CD4-positive, alpha-beta T cell treated with Interleukin-6 at 100 ng/mL for 8 hours (primary cell): ENCODE data around the gene GRAMD1B.
"Not testable (repeated sequence)": the region's sequence is repeated elsewhere in the genome, so short reads cannot be mapped to it uniquely, and the experiment has no call there.

ENCODE experiments used
- DNase-seq: peaks from one replicate; pipeline ENCODE4 v3.0.0-alpha.2; 2020; ENCODE audit warnings: mixed read lengths, low spot score

Gene GRAMD1B

DNA sequence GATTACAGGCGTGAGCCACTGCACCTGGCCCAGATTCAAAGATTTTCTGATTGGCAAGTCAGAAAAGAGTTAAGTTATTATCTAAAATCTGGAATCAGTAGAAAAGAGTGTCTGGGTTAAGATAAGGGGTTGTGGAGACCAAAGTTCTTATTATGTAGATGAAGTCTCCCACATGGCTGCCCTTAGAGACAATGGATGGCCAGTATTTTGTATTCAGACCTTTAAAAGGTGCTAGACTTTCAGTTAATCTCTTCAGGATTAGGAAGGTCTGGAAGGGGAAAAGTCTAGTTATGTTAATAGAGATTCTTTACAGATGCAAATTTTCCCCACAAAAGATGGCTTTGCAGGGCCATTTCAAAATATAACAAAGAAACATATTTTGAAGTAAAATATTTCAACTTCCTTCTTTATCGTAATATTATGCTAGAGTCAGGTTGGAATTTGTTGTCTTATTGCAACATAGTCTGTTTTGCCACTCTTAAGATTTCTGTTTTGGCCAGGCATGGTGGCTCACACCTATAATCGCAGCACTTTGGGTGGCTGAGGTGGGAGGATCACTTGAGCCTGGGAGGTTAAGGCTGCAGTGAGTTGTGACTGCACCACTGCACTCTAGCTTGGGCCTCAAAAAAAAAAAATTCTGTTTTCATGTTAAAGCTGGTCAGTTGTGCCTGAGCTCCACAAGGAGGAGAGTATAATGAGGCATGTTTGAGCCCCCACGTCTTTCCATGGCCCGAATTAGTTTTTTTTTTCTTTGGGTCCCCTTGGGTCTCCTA, 14.0 kb downstream of the GRAMD1B start:
- no peak for DNase-seq

- DNase-seq, result no peak
Measured at GRCh38 chr11:123448823-123449222, 18.8 kb downstream of the GRAMD1B start.

GRCh38 chr11:123449436-123449835, 19.4 kb downstream of the GRAMD1B start:
- no peak for DNase-seq

GRCh38 chr11:123450623-123451022, 20.6 kb downstream of the GRAMD1B start:
- DNase-seq, result no peak

DNA sequence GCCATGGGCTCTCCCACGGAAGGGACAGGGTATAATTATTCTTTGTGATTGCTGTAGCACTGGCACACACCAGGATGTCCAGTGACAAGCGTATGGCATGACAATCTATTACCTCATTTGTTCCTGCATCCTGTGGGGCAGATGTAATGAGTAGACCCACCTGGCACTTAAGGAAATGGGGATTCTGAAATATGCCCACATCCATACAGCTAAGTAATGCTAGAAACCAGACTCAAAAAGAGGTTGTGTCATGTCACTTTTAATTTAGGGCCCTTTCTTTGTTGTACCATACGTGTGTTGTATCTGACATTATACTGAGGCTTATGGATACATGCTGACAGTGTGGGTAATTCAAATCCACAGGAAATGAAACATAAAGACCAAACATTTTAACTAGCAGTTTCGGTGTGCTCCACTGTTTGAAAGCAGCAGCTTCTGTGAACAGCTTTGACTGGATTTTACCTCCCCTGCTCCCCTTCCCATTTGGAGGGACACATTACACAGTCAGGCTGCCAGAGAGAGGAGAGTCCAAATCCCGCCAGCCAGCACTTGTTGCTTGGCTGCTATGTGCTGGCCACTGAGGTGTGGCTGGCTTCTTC, 21.2 kb downstream of the GRAMD1B start:
- no peak for DNase-seq

DNA sequence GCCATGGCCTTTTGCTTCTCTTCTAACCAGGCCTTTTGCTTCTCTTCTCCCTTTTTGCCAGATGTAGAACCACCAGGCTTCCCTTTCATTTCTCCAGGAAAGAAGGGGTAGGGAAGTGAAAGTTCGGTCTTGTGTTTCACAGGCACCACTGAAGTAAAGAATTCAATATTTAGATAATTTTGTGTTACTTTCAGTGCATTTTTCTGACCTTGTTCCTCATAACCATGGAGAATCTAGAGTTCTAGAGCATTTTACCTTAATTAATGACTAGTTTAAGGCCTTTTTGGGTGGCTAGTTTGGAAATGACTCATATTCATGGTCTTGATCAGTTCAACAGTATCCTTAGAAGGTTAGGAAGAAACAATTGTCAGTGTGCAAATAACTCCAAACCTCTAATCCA, 22.7 kb downstream of the GRAMD1B start:
- no peak for DNase-seq

- DNase-seq, result peak; percentile 37
Measured at GRCh38 chr11:123454060-123454651, 24.1 kb downstream of the GRAMD1B start.

- no peak for DNase-seq
Measured at GRCh38 chr11:123454796-123455195, 24.7 kb downstream of the GRAMD1B start.

- not testable (repeated sequence) for DNase-seq
Measured at GRCh38 chr11:123456448-123456847, 26.4 kb downstream of the GRAMD1B start.

GRCh38 chr11:123457187-123457770, 27.2 kb downstream of the GRAMD1B start:
- DNase-seq, result peak; percentile 12

DNA sequence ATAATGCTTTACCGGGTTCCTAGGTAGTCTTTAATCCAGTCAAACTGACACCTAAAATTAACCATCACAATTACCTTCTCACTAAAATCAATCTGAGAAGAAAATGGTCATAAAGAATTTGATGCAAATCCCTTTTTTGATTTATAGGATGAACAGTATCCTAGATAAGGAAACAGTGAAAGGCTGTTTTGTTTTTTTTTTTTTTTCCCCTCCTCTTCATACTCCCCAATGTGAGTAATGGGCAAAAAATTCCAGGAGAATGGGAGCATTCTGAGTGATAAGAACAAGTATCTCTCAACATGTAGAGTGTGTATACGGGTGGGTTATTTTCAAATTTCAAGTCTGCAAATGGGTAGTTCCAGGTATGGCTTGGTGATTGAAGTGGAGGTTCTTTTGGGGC, 28.4 kb downstream of the GRAMD1B start:
- DNase-seq, result no peak

GRCh38 chr11:123460012-123460700, 30.1 kb downstream of the GRAMD1B start:
- no peak for DNase-seq

DNA sequence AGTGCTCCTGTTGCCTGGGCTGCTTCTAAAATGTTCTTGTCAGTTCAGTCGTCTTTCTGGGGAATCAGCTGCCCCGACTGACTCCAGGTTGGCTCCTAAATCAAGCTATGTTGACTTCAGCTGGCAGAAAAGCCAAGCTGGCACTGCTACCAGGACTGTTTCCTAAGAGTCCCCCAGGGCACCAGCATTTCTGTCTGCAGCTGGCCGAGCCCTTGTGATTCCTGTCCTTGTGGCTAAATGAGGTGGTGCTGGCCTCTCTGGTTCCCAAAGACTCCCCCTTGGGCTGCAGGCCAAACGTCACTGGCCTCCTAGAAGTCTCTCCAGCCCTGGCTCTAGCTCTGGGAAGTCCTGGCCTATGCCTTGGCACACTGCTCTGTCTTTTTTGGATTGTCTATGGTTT, 31.1 kb downstream of the GRAMD1B start:
- no peak for DNase-seq

- not testable (repeated sequence) for DNase-seq
Measured at GRCh38 chr11:123465667-123466066, 35.6 kb downstream of the GRAMD1B start.

GRCh38 chr11:123466172-123466571, 36.1 kb downstream of the GRAMD1B start:
- not testable (repeated sequence) for DNase-seq

DNA sequence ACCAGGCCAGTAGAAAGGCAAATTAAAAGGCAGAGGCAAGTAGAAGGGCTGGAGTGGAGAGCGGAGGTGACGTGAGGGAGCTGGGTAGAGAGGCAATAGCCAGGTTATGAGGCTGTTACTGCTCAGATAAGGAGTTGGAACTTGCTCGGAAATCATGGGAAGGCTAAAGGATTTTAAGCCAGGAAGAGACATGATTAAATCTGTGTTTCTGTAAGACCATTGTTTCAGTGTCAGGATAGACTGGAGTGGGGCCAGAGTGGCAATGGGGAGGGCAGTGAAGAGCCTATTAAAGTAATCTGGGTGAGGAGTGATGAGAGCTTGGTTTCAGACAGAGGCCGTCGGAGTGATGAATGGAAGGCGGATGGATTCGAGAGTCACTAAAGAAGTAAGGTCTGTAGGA, 39.0 kb downstream of the GRAMD1B start:
- DNase-seq, result no peak

DNA sequence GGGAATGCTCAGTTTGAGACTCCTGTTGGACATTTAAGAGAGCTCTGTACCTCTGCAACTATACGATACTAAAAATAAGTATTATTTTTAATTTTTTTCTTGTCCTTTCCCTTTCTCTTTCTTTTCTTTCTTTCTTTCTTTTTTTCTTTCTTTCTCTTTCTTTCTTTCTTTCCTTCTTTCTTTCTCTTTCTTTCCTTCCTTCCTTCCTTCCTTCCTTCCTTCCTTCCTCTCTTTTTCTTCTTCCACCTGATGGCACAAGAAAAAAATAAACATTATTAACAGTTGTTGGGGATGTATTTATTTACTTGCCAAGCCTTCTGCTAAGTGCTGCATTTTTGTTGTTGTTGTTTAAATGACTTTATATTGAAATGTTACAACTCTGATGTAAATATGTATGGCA, 39.5 kb downstream of the GRAMD1B start:
- no peak for DNase-seq

- no peak for DNase-seq
Measured at GRCh38 chr11:123470842-123471241, 40.8 kb downstream of the GRAMD1B start.

DNA sequence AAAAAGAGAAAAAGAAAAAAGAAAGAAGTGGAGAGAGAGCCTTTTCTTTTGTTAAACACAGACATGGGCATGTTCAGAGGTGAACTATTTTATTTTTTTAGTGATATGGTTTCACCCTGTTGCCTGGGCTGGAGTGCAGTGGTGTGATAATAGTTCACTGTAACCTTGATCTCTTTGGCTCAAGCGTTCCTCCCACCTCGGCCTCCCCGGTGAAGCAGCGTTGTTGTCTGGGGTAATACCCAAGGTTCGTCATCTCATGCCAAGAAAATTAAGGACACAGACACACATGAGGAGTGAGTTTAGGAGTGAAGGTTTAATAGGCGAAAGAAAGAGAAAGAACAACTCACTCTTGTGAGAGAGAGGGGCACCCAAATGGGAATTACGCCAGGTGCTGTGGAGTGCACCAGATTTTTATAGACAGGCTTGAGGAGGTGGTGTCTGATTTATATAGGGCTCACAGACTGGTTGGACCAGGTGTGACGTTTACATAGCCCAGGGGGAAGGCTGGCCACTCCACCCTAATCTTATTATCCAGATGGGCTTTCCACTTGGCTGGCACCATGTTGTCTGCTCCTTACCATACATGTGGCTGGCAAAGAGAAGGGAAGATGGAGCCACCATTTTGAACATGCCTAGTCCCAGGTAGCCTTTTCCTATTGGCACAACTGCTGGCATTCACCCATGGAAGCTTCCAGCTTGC, 42.3 kb downstream of the GRAMD1B start:
- DNase-seq, result no peak

GRCh38 chr11:123473941-123474677, 44.0 kb downstream of the GRAMD1B start:
- no peak for DNase-seq

DNA sequence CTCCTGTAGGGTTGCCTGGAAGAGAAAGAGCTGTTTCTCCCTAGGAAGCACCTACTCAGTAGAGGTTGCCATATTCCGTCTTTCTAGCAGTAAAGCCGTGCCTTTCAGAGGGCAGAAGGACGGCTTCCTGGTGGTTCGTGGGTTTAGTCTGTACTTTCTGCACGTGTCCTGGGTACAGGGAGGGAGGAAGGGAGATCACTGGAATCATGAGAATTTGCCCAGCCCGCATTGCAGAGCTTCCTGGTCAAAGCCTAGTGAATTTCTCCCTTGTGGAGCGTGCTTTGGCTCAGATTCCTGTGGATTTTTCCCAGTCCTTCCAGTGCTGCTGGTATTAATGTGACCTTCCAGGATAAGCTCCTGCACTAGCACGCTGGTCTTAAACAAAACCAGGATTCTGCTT, 44.9 kb downstream of the GRAMD1B start:
- DNase-seq, result no peak
